HEK293T (cell line): Measurements from ENCODE around the gene LIN7C.

Source experiments
- CTCF ChIA-PET: fragments of 350-600 bp; formaldehyde crosslinking; extraction: SDS; loops from one replicate; lab custom pipeline; 2021; ENCODE audit warnings: antibody characterized with exemption, inconsistent platforms; lab: Yijun Ruan, JAX
- POLR2A ChIA-PET: fragments of 350-600 bp; formaldehyde crosslinking; extraction: SDS; loops from one replicate; lab custom pipeline; 2020; ENCODE audit warnings: antibody characterized with exemption, inconsistent platforms; lab: Yijun Ruan, JAX
- DNase-seq: peaks from one replicate; pipeline ENCODE4 v3.0.0; 2012; ENCODE audit warnings: mixed read lengths; ENCODE audit errors: extremely low spot score
- ARNT ChIP-seq: fragments of 450-650 bp; IDR thresholded peaks from 2 replicates; pipeline ENCODE4 v1.6.1; 2017; ENCODE audit warnings: mild to moderate bottlenecking
- BHLHE40 ChIP-seq: fragments of 450-650 bp; IDR thresholded peaks from 2 replicates; pipeline ENCODE4 v1.6.1; 2016; ENCODE audit warnings: mild to moderate bottlenecking, moderate library complexity, borderline replicate concordance
- CTBP1 ChIP-seq: fragments of 450-650 bp; IDR thresholded peaks from 2 replicates; pipeline ENCODE4 v1.6.1; 2016; ENCODE audit warnings: borderline replicate concordance
- ELF4 ChIP-seq: fragments of 450-650 bp; IDR thresholded peaks from 2 replicates; pipeline ENCODE4 v1.6.1; 2017; ENCODE audit warnings: antibody characterized with exemption
- FOXA1 ChIP-seq: fragments of 450-650 bp; IDR thresholded peaks from 2 replicates; pipeline ENCODE4 v1.6.1; 2016; ENCODE audit warnings: mild to moderate bottlenecking
- FOXK2 ChIP-seq: fragments of 450-650 bp; IDR thresholded peaks from 2 replicates; pipeline ENCODE4 v1.6.1; 2016; ENCODE audit warnings: mild to moderate bottlenecking
- FOXM1 ChIP-seq: fragments of 450-650 bp; IDR thresholded peaks from 2 replicates; pipeline ENCODE4 v1.6.1; 2017; ENCODE audit warnings: mild to moderate bottlenecking, borderline replicate concordance
- HDGF ChIP-seq: fragments of 450-650 bp; IDR thresholded peaks from 2 replicates; pipeline ENCODE4 v1.6.1; 2017; ENCODE audit warnings: antibody characterized with exemption, borderline replicate concordance
- L3MBTL2 ChIP-seq: fragments of 450-650 bp; conservative IDR thresholded peaks from 2 replicates; pipeline ENCODE4 v1.6.1; 2016; ENCODE audit warnings: mild to moderate bottlenecking
- LEF1 ChIP-seq: fragments of 450-650 bp; IDR thresholded peaks from 2 replicates; pipeline ENCODE4 v1.6.1; 2017; ENCODE audit warnings: mild to moderate bottlenecking, borderline replicate concordance
- NFRKB ChIP-seq: fragments of 450-650 bp; IDR thresholded peaks from 2 replicates; pipeline ENCODE4 v1.6.1; 2016; ENCODE audit warnings: mild to moderate bottlenecking, moderate library complexity
- SP1 ChIP-seq: fragments of 450-650 bp; IDR thresholded peaks from 2 replicates; pipeline ENCODE4 v1.6.1; 2017
- SUZ12 ChIP-seq: fragments of 450-650 bp; IDR thresholded peaks from 2 replicates; pipeline ENCODE4 v1.6.1; 2016; ENCODE audit warnings: mild to moderate bottlenecking
- TARDBP ChIP-seq: fragments of 450-650 bp; IDR thresholded peaks from 2 replicates; pipeline ENCODE4 v1.6.1; 2016
- ZNF384 ChIP-seq: fragments of 450-650 bp; IDR thresholded peaks from 2 replicates; pipeline ENCODE4 v1.6.1; 2016
- TF ChIP-seq, protein P1 (sequence below): fragments of 450-650 bp; IDR thresholded peaks from 2 replicates; pipeline ENCODE4 v1.6.1; 2016

The LIN7C gene

DNA sequence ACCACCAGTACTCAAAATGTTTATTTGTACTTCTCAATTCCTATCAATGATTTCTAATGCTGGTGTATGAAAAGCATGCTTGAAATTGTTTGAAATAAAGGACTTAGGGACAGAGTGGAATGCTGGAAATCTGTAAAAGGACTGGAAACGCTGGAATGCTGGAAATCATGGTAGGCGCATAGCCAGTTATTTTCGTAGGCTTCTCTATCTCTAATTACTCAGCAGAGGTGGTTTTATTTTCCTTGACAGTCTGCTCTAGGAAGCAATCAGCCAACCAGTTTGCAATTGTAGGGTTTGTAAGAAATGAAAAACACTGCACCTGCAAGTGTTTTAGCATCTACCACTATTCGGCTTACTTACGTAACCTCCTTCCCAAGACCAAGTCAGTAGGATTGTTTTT is 788 bp downstream of the LIN7C start:
- ChIA-PET CTCF (no interaction called here), POLR2A (no interaction called here)
- TF ChIP-seq ZNF384 (no peak), SP1 (no peak), LEF1 (no peak), ELF4 (no peak), FOXA1 (no peak), SUZ12 (no peak), TARDBP (no peak), CTBP1 (no peak), BHLHE40 (no peak), FOXM1 (no peak)
- DNase-seq = no peak

- ChIA-PET CTCF (no interaction called here), POLR2A (no interaction called here)
- no peak for DNase-seq
- TF ChIP-seq BHLHE40 (no peak), CTBP1 (no peak), LEF1 (no peak), ZNF384 (no peak), FOXK2 (no peak), FOXM1 (no peak), SUZ12 (no peak), ELF4 (no peak), FOXA1 (no peak), SP1 (no peak)
Observed at GRCh38 chr11:27504205-27504604, 2.4 kb downstream of the LIN7C start.

GRCh38 chr11:27501100-27501499 is 5.5 kb downstream of the LIN7C start:
- CTCF ChIA-PET = interaction anchor here (0.9 kb wide), 1 partner anchor 12 kb away, joined by 3 read pairs; no protein-coding TSS in a partner anchor
- DNase-seq = no peak
- POLR2A ChIA-PET = no interaction called here
- no peak for TF ChIP-seq SUZ12
- TF ChIP-seq LEF1 = no peak
- TF ChIP-seq FOXK2 = no peak

GRCh38 chr11:27497911-27498310 is 8.7 kb downstream of the LIN7C start:
- CTCF ChIA-PET = interaction anchor here (0.6 to 1.4 kb wide), 8 partner anchors 10 to 354 kb away, joined by 3 to 8 read pairs (median 4); no protein-coding TSS in a partner anchor
- no peak for TF ChIP-seq L3MBTL2
- no peak for TF ChIP-seq ARNT
- no peak for TF ChIP-seq TARDBP
- no peak for TF ChIP-seq LEF1
- no peak for TF ChIP-seq SP1
- no peak for TF ChIP-seq NFRKB
- no peak for TF ChIP-seq BHLHE40
- TF ChIP-seq FOXA1 = no peak
- no peak for TF ChIP-seq ZNF384
- TF ChIP-seq FOXM1 = no peak
- TF ChIP-seq HDGF = no peak
- TF ChIP-seq SUZ12 = no peak
- no peak for TF ChIP-seq FOXK2
- TF ChIP-seq ELF4 = no peak
- no peak for TF ChIP-seq CTBP1
- TF ChIP-seq, protein P1, sequence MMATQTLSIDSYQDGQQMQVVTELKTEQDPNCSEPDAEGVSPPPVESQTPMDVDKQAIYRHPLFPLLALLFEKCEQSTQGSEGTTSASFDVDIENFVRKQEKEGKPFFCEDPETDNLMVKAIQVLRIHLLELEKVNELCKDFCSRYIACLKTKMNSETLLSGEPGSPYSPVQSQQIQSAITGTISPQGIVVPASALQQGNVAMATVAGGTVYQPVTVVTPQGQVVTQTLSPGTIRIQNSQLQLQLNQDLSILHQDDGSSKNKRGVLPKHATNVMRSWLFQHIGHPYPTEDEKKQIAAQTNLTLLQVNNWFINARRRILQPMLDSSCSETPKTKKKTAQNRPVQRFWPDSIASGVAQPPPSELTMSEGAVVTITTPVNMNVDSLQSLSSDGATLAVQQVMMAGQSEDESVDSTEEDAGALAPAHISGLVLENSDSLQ = no peak
- no peak for DNase-seq
- POLR2A ChIA-PET = no interaction called here

GRCh38 chr11:27497284-27497866 is 9.2 kb downstream of the LIN7C start:
- ChIA-PET CTCF (interaction anchor here (0.8 to 1.4 kb wide), 6 partner anchors 9 to 339 kb away, joined by 3 to 8 read pairs (median 4); no protein-coding TSS in a partner anchor), POLR2A (no interaction called here)
- no peak for DNase-seq
- TF ChIP-seq NFRKB (no peak), CTBP1 (no peak), FOXK2 (no peak), SP1 (no peak), ZNF384 (no peak), L3MBTL2 (no peak), ELF4 (no peak), FOXM1 (no peak), SUZ12 (no peak), ARNT (no peak), LEF1 (no peak)

- DNase-seq = no peak
- ChIA-PET POLR2A (no interaction called here), CTCF (interaction anchor here (0.6 to 1.4 kb wide), 7 partner anchors 25 to 1387 kb away, joined by 3 to 12 read pairs (median 4); no protein-coding TSS in a partner anchor)
- TF ChIP-seq TARDBP = no peak
- no peak for TF ChIP-seq ARNT
- no peak for TF ChIP-seq ELF4
- TF ChIP-seq ZNF384 = no peak
- no peak for TF ChIP-seq SUZ12
- no peak for TF ChIP-seq LEF1
- TF ChIP-seq HDGF = no peak
- TF ChIP-seq FOXM1 = no peak
Observed at GRCh38 chr11:27496461-27496860, 10.1 kb downstream of the LIN7C start.

- DNase-seq = no peak
- ChIA-PET POLR2A (no interaction called here), CTCF (interaction anchor here (0.6 to 0.8 kb wide), 8 partner anchors 15 to 1387 kb away, joined by 3 to 12 read pairs (median 4); no protein-coding TSS in a partner anchor)
- TF ChIP-seq LEF1 (no peak), ARNT (no peak), SUZ12 (no peak), HDGF (no peak)
Observed at GRCh38 chr11:27495710-27496300, 10.8 kb downstream of the LIN7C start.
